ENCODE data around the gene SLC25A42.

- TF ChIP-seq POLR2AphosphoS5 (IDR thresholded peaks at IDR 0.05; ENCODE audit: low read depth, low read length): no peak
- no peak for TF ChIP-seq POLR2A (IDR thresholded peaks at IDR 0.05; ENCODE audit: low read depth, low read length)
- TF ChIP-seq TAF1 (IDR thresholded peaks at IDR 0.05; ENCODE audit: borderline replicate concordance, low read depth, low read length): no peak
Observed at GRCh38 chr19:19145684-19146608, 82.2 kb downstream of the SLC25A42 start.

Measured in GM12892 (cell line).